Ovary (tissue), 3 donors: ENCODE measurements around the gene GLTP.
"Not testable (repeated sequence)": the region's sequence is repeated elsewhere in the genome, so short reads cannot be mapped to it uniquely, and the experiment has no call there.

Experiments used
- POLR2A ChIP-seq: fragments of 450-650 bp; IDR thresholded peaks from one replicate; pipeline ENCODE4 v1.6.1; 2017; ENCODE audit warnings: antibody characterized with exemption, mild to moderate bottlenecking, moderate library complexity
- TF ChIP-seq, protein P1 (sequence below), 3 donors: fragments of 450-650 bp in 2 of 3; fragments of 200-600 bp in 1 of 3; IDR thresholded peaks; one replicate each; pipeline versions ENCODE4 v1.5.1 to v1.8.0; 2016 to 2022; ENCODE audit warnings: antibody characterized with exemption in 3 of 3, mild to moderate bottlenecking in 1 of 3
- donor health status: DM: no; HTN: no; CAD: no.

DNA sequence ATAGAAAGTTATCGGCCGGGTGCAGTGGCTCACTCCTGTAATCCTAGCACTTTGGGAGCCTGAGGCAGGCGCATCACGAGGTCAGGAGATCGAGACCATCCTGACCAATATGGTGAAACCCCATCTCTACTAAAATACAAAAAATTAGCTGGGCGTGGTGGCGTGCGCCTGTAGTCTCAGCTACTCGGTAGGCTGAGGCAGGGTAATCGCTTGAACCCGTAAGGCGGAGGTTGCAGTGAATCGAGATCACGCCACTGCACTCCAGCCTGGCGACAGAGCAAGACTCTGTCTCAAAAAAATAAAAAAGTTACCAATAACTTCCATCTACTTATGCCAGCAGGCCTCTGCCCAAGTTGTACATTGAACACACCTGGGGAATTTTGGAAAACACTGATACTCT, 19.0 kb upstream of the GLTP start:
- TF ChIP-seq, protein P1, sequence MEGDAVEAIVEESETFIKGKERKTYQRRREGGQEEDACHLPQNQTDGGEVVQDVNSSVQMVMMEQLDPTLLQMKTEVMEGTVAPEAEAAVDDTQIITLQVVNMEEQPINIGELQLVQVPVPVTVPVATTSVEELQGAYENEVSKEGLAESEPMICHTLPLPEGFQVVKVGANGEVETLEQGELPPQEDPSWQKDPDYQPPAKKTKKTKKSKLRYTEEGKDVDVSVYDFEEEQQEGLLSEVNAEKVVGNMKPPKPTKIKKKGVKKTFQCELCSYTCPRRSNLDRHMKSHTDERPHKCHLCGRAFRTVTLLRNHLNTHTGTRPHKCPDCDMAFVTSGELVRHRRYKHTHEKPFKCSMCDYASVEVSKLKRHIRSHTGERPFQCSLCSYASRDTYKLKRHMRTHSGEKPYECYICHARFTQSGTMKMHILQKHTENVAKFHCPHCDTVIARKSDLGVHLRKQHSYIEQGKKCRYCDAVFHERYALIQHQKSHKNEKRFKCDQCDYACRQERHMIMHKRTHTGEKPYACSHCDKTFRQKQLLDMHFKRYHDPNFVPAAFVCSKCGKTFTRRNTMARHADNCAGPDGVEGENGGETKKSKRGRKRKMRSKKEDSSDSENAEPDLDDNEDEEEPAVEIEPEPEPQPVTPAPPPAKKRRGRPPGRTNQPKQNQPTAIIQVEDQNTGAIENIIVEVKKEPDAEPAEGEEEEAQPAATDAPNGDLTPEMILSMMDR (IDR thresholded peaks at IDR 0.05) = not testable (repeated sequence)
- not testable (repeated sequence) for TF ChIP-seq POLR2A
